Right cardiac atrium (tissue), 5 donors: ENCODE data around the gene ZCCHC24. TPM values are rescaled to one million over a fixed set of nuclear protein-coding genes. Genes with fewer than 3 reads are reported as not detected.

ENCODE experiments used
- ATAC-seq, 2 donors: fragments of 200-7000 bp; cut with Tn5 transposase; one replicate each; pipeline versions ENCODE4 v1.8.0 to v1.9.1; 2020; ENCODE audit warnings: moderate library complexity in 2 of 2, mild to moderate bottlenecking in 1 of 2
- DNase-seq, 3 donors: peaks; one replicate each; pipeline ENCODE4 v3.0.0-alpha.2; 2020
- H3K27ac ChIP-seq: one replicate; pipeline ENCODE4 v1.5.1; 2013; ENCODE audit warnings: mild to moderate bottlenecking, low read length, control low read depth, moderate library complexity
- H3K27me3 ChIP-seq: one replicate; pipeline ENCODE4 v1.6.1; 2013; ENCODE audit not compliant: control insufficient read depth, insufficient read depth
- H3K4me1 ChIP-seq: one replicate; pipeline ENCODE4 v1.6.1; 2013; ENCODE audit warnings: low read length; ENCODE audit not compliant: control insufficient read depth, insufficient read depth
- H3K4me3 ChIP-seq: one replicate; pipeline ENCODE4 v1.5.1; 2013; ENCODE audit warnings: low read length, control low read depth
- H3K9me3 ChIP-seq: one replicate; pipeline ENCODE4 v1.6.1; 2013; ENCODE audit warnings: low read length; ENCODE audit not compliant: control insufficient read depth
- WGBS: extraction: QIAGEN DNeasy Blood & Tissue Kit; methylation state at CpG from one replicate; pipeline ENCODE4 v1.1.7; 2013; 5-methylcytosine and 5-hydroxymethylcytosine counted together
- intact Hi-C, 4 donors: fragments of 100-400 bp; cut with DNase I; formaldehyde crosslinking; loops; one replicate each; pipeline versions ENCODE4 v1.11.0 to v1.14.0; 2022 to 2023
- polyA plus RNA-seq: library from polyadenylated mRNA; stranded (reverse); fragments of 200-250 nt; gene quantifications from one replicate; pipeline ENCODE4 v1.2.3, GENCODE V29; 2013
- total RNA-seq, 4 donors: library from RNA; stranded (reverse); fragmentation: NEBNext Ultra II Directional; extraction: Animal tissue kit (Norgen Biotek cat#: 25700); gene quantifications; one replicate each; pipeline ENCODE4 v1.2.1, GENCODE V29; 2021
- donor health status: healthy with polysubstance abuse.
- donor health status: DM: no; HTN: yes; CAD: no.
- donor health status: DM: no; HTN: no; CAD: no.
- donor health status: DM: no; HTN: yes; CAD: no; lungs with severe emphysema.
- donor health status: DM: yes; HTN: yes; CAD: no.

Gene ZCCHC24
- total and polyA plus RNA-seq, 5 donors: 31.3 to 75.3 (median 62.0) TPM

DNA sequence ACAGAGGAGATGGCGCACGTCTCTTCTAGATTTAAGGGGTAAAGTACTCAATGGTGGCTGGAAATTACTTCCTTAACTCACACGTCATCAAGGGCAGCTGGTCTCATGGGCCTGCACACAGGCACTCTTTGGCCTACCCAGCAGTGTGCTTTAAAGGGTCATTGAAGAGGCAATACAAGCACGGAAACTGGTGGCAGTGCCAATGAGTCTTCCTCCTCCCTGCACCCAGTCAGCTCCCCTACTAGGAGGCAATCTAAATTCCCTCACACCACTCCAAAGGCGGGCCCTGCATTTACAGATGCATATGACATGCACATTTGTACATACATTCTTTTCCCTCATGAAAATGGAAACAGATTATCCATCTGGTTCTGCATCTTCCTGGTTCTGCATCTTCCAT lies 50.8 kb downstream of the ZCCHC24 start:
- DNase-seq (peak in 1 of 3 donors; percentile 5), ATAC-seq (no peak)
- Histone ChIP-seq H3K4me3 (no peak overlapping the region), H3K27ac (no peak overlapping the region), H3K27me3 (no peaks in the 10 kb centered on the region), H3K9me3 (no peaks in the 10 kb centered on the region), H3K4me1 (peaks cover 39% of the 10 kb centered on the region)
- 83% methylated on average over 5 of the region's 5 CpGs for WGBS
- intact Hi-C loops: loop anchor here in 1 of 4 donors (10.0 kb wide), 1 partner anchor 50 kb away; the partner anchor contains the start of gene ZCCHC24

DNA sequence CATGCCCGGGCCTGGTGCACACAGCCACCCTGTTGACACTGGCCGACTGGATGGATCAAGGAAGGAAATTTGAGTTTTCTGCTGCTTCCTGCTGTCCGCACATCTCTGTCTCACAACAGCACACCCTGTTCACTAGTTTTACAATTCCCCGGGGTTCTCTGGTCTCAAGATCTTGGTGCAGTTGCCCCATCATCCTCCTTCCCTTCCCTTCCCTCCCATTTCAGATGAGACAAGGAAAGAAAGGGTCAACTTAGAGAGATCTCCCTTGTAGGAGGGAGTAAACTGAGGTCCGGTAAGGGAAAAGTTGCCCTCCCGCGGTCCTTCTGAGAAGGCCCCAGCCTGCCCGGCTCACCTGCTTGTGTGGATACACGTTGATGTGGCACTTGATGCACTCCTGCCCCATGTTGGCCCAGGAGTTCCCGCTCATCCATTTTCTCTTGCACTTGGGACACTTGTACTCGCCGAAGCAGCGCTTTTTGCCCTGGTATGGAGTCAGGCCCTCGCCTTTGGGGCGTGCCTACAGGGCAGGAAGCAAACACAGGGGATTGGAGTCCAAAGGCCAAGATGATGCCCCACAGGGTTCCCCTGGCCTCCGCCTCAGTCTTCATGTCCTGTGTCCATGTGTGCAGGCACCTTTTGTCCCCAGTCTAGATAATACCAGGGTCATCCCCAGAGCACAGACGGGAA lies 51.4 kb downstream of the ZCCHC24 start:
- ATAC-seq (no peak), DNase-seq (peak; percentile 13 to 41 (median 40))
- H3K27me3 ChIP-seq: no peaks in the 10 kb centered on the region
- no peak overlapping the region for H3K4me3 ChIP-seq
- no peak overlapping the region for H3K27ac ChIP-seq
- no peaks in the 10 kb centered on the region for H3K9me3 ChIP-seq
- intact Hi-C loops: loop anchor here in 1 of 4 donors (10.0 kb wide), 1 partner anchor 51 kb away; the partner anchor contains the start of gene ZCCHC24
- H3K4me1 ChIP-seq: peaks cover 36% of the 10 kb centered on the region
- 93% methylated on average over 17 of the region's 17 CpGs for whole genome bisulfite sequencing

- Histone ChIP-seq H3K27me3 (no peaks in the 10 kb centered on the region), H3K4me3 (no peak overlapping the region), H3K4me1 (peaks cover 36% of the 10 kb centered on the region), H3K9me3 (no peaks in the 10 kb centered on the region), H3K27ac (no peak overlapping the region)
- 98% methylated on average over 4 of the region's 4 CpGs for WGBS
- intact Hi-C loops: loop anchor here in 1 of 4 donors (10.0 kb wide), 1 partner anchor 51 kb away; the partner anchor contains the start of gene ZCCHC24
- DNase-seq: no peak
- no peak for ATAC-seq
Observed at GRCh38 chr10:79393221-79393923, 52.1 kb downstream of the ZCCHC24 start.

GRCh38 chr10:79392506-79393176 lies 52.8 kb downstream of the ZCCHC24 start:
- ATAC-seq: peak; percentile 34 to 75
- intact Hi-C loops: loop anchor here in 1 of 4 donors (10.0 kb wide), 1 partner anchor 52 kb away; the partner anchor contains the start of gene ZCCHC24
- 53% methylated on average over 6 of the region's 6 CpGs for WGBS

GRCh38 chr10:79392020-79392398 lies 53.4 kb downstream of the ZCCHC24 start:
- Histone ChIP-seq H3K4me1 (peaks cover 22% of the 10 kb centered on the region), H3K27ac (peak overlapping the region; percentile 2), H3K4me3 (no peak overlapping the region), H3K9me3 (no peaks in the 10 kb centered on the region), H3K27me3 (no peaks in the 10 kb centered on the region)
- ATAC-seq (peak in 1 of 2 donors; percentile 2), DNase-seq (no peak)
- intact Hi-C loops: loop anchor here in 1 of 4 donors (10.0 kb wide), 1 partner anchor 53 kb away; the partner anchor contains the start of gene ZCCHC24
- WGBS: 87% methylated on average over 14 of the region's 14 CpGs

More at GRCh38 chr10:79392506-79393176, 52.8 kb downstream of the ZCCHC24 start:
- Histone ChIP-seq H3K4me3 (no peak overlapping the region), H3K27ac (peak overlapping the region; percentile 2), H3K27me3 (no peaks in the 10 kb centered on the region), H3K4me1 (peaks cover 28% of the 10 kb centered on the region), H3K9me3 (no peaks in the 10 kb centered on the region)
- peak; percentile 49 to 79 (median 71) for DNase-seq

GRCh38 chr10:79391231-79392019 lies 54.0 kb downstream of the ZCCHC24 start:
- H3K27me3 ChIP-seq: no peaks in the 10 kb centered on the region
- DNase-seq (peak in 2 of 3 donors; percentile 55 to 65), ATAC-seq (peak; percentile 1 to 65)
- H3K27ac ChIP-seq: no peak overlapping the region
- H3K4me1 ChIP-seq: peaks cover 21% of the 10 kb centered on the region
- no peak overlapping the region for H3K4me3 ChIP-seq
- intact Hi-C loops: loop anchor here in 1 of 4 donors (10.0 kb wide), 1 partner anchor 53 kb away; the partner anchor contains the start of gene ZCCHC24
- 67% methylated on average over 12 of the region's 12 CpGs for WGBS
- H3K9me3 ChIP-seq: no peaks in the 10 kb centered on the region

GRCh38 chr10:79390551-79391229 lies 54.7 kb downstream of the ZCCHC24 start:
- Histone ChIP-seq H3K27me3 (no peaks in the 10 kb centered on the region), H3K9me3 (no peaks in the 10 kb centered on the region), H3K4me3 (no peak overlapping the region), H3K27ac (no peak overlapping the region), H3K4me1 (peaks cover 21% of the 10 kb centered on the region)
- ATAC-seq (no peak), DNase-seq (peak; percentile 16 to 67 (median 64))
- WGBS: 54% methylated on average over 16 of the region's 16 CpGs
- intact Hi-C loops: loop anchor here in 1 of 4 donors (10.0 kb wide), 1 partner anchor 54 kb away; the partner anchor contains the start of gene ZCCHC24

DNA sequence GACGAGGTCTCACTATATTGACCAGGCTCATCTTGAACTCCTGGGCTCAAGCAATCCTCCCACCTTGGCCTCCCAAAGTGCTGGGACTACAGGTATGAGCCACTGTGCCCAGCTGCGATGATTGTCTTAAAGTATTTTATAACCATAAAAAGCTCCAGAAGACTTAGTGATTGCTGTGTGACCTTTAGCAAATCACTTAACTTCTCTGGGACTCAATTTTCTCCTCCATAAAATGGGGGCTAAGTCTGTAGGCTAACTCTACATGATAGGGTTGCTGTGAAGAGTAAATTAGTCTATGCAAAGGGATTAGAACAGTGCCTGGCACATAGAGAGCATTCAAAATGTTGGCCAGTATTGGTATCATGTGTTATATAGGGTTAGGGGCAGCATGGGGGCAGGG lies 55.4 kb downstream of the ZCCHC24 start:
- Histone ChIP-seq H3K27ac (no peak overlapping the region), H3K27me3 (no peaks in the 10 kb centered on the region), H3K9me3 (no peaks in the 10 kb centered on the region), H3K4me3 (no peak overlapping the region), H3K4me1 (peaks cover 21% of the 10 kb centered on the region)
- intact Hi-C loops: loop anchor here in 1 of 4 donors (10.0 kb wide), 1 partner anchor 55 kb away; the partner anchor contains the start of gene ZCCHC24
- no peak for ATAC-seq
- no peak for DNase-seq
- WGBS: 94% methylated on average over 2 of the region's 2 CpGs

DNA sequence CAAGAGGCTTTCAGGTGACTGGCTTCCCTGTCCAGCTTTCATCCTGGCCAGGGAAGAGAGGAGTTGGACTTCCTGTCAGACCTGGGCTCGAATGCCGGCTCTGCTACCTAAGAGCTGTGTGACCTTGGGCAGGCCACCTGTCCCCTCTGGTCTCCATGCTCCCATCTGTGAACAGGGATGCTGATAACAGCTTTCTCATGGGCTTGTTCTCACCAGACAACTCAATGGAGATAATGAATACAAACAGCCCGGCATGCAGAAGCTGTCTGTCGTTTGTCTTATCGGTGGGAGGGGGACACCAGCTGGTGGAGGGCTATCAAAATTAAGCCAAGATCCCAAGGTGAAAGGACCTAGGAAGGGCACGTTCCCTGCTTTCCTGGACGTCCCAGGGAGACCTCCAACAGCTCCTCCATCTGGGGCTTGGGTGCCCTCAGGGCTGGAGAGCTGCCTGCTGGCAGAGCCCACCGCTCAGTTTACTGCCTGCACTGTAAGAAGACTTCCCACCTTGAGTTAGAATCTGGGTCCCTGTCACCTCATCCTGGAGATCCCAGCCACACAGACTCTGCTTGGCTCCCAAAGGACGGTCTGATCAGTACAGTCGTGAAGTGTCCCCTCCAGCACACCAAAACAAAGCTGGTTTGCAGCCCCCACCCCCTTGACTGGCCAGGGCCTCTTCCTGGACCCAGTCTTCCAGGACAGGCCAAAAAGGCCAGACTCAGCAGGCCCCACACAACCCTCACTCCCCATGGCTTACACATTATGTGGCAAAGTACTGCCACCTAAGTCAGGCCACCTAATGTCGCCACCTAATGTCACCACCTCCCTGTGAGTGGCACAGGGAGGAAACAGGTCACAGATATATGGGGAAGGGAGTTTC lies 57.2 kb downstream of the ZCCHC24 start:
- no peak overlapping the region for H3K4me3 ChIP-seq
- H3K27ac ChIP-seq: no peak overlapping the region
- intact Hi-C loops: no loop called here
- no peaks in the 10 kb centered on the region for H3K27me3 ChIP-seq
- H3K4me1 ChIP-seq: peaks cover 18% of the 10 kb centered on the region
- DNase-seq (no peak), ATAC-seq (no peak)
- 61% methylated on average over 11 of the region's 11 CpGs for WGBS
- H3K9me3 ChIP-seq: no peaks in the 10 kb centered on the region
